Measurements from ENCODE around the gene CST8.

Gene CST8

GRCh38 chr20:23488470-23488869, 2.4 kb upstream of the CST8 start:
- CTCF ChIA-PET: no interaction called here
- POLR2A ChIA-PET: no interaction called here
- no peak for TF ChIP-seq CTCF (IDR thresholded peaks at IDR 0.05; ENCODE audit: control extremely low read depth, extremely low read depth, low read depth, missing control alignments)
- DNase-seq (ENCODE audit: extremely low spot score): no peak

GRCh38 chr20:23488996-23489395, 1.9 kb upstream of the CST8 start:
- TF ChIP-seq CTCF (IDR thresholded peaks at IDR 0.05; ENCODE audit: control extremely low read depth, extremely low read depth, low read depth, missing control alignments): no peak
- no peak for DNase-seq (ENCODE audit: extremely low spot score)
- ChIA-PET CTCF (no interaction called here), POLR2A (no interaction called here)

- POLR2A ChIA-PET: no interaction called here
- TF ChIP-seq CTCF (IDR thresholded peaks at IDR 0.05; ENCODE audit: control extremely low read depth, extremely low read depth, low read depth, missing control alignments): no peak
- CTCF ChIA-PET: interaction anchor here (1.0 to 1.5 kb wide), 2 partner anchors 8 to 71 kb away, joined by 3 to 4 read pairs; partner anchors contain the start of gene NAPB
- peak; percentile 37 for DNase-seq (ENCODE audit: extremely low spot score)
These were observed 1.4 kb downstream of the CST8 start for GRCh38 chr20:23492292-23492691.

DNA sequence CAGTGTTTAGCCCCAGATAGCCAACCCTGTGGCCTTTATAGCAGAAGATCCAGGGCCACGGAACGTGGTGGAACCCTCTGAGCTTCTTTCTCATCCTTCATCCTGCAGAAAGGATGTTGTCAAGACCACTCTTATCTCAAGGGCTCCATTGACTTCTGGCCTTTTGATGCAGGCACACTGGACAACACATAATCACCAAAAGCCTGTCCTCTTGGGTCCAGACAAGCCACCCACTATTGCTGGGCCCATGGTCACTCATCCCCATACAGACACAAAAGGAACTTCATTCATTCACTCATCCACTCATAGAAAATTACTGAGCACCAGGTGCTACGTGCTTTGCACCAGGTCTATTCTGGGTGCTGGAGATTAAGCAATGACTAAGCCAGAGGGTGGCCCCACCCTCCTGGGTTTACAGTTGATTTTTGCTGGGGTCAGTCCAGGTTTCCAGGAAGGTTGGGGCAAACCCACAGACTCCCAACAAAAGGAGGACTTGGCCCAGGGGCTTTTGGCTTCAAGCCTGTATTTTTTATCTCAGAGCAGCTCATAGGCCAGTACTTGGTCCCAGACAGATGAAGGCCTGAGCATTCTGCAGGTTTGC, 2.4 kb downstream of the CST8 start:
- no peak for DNase-seq (ENCODE audit: extremely low spot score)
- TF ChIP-seq CTCF (IDR thresholded peaks at IDR 0.05; ENCODE audit: control extremely low read depth, extremely low read depth, low read depth, missing control alignments): no peak
- ChIA-PET POLR2A (no interaction called here), CTCF (interaction anchor here (1.0 to 1.5 kb wide), 2 partner anchors 9 to 72 kb away, joined by 3 to 4 read pairs; partner anchors contain the start of gene NAPB)

DNA sequence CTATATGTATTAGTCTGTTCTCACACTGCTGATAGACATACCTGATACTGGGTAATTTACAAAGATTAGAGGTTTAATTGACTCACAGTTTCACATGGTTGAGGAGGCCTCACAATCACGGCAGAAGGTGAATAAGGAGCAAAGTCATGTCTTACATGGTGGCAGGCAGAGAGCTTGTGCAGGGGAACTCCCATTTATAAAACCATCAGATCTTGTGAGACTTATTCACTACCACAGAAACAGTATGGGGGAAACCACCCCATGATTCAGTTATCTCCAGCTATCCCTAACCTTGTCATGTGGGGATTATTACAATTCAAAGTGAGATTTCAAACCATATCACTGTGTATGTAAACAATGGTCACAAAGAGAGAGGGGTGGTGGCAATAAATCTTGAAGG, 6.6 kb downstream of the CST8 start:
- no peak for TF ChIP-seq CTCF (IDR thresholded peaks at IDR 0.05; ENCODE audit: control extremely low read depth, extremely low read depth, low read depth, missing control alignments)
- CTCF ChIA-PET: no interaction called here
- DNase-seq (ENCODE audit: extremely low spot score): no peak
- POLR2A ChIA-PET: no interaction called here

DNA sequence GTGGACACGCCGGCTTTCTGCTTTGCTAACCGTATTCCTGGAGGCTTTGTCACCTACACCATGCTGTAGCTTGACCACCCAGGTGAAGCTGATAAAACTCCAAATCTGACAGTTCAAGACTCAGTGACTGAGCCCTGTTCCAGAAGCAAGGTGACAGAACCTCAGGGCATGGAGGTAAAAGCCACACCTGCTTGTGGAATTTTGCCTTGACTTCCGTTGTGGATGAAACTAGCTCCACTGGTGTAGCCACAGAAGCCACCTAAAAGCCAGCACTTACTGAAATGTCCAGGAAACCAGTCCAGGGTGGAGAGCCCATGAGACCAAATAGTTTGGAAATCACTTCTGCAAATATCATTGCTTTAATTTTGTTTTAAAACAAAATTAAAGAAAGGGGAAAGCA, 11.0 kb downstream of the CST8 start:
- ChIA-PET POLR2A (no interaction called here), CTCF (no interaction called here)
- no peak for DNase-seq (ENCODE audit: extremely low spot score)
- no peak for TF ChIP-seq CTCF (IDR thresholded peaks at IDR 0.05; ENCODE audit: control extremely low read depth, extremely low read depth, low read depth, missing control alignments)
